ENCODE results near the gene ZSCAN10. TPM values are rescaled to one million over a fixed set of nuclear protein-coding genes. Genes with fewer than 3 reads are reported as not detected.
A peak's percentile ranks its signal among the peaks of the same experiment; 100 is the strongest.

Gene ZSCAN10
- total and polyA plus RNA-seq, 2 of the 13 experiments (the other 11 are each of a cell fraction or from before 2014, with no cell fraction given) = not detected

DNA sequence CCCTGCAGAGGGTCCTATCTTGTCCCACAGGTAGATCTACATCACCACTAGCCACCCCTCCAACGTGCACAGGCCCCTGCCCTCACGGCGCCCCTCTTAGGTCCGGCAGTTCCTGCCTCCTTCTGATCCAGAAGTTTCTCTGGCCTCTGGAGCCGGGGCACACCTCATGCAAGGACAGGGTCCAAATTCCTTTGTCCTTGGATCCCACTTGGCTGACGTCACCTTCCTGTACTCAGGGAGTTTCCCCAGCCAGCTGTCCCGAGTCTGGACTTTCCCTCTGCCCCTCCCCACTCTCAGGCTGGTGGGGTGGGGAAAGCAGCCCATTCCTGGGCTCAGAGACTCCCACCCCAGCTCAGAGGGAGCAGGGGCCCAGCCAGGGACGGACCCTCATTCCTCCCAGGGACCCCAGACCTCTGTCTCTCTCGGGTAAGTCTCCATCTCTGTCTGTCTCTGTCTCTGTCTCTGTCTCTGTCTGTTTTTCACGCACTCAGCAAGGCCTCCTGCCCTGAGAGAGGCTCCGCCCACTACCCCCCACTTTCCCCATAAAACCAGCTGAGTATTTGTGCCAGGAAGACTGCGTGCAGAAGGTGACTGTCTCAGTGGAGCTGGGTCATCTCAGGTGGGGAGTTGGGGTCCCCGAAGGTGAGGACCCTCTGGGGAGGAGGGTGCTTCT lies 33.9 kb downstream of the ZSCAN10 start, which contains the start of gene IL32 (continued):
- TF ChIP-seq, protein P1, sequence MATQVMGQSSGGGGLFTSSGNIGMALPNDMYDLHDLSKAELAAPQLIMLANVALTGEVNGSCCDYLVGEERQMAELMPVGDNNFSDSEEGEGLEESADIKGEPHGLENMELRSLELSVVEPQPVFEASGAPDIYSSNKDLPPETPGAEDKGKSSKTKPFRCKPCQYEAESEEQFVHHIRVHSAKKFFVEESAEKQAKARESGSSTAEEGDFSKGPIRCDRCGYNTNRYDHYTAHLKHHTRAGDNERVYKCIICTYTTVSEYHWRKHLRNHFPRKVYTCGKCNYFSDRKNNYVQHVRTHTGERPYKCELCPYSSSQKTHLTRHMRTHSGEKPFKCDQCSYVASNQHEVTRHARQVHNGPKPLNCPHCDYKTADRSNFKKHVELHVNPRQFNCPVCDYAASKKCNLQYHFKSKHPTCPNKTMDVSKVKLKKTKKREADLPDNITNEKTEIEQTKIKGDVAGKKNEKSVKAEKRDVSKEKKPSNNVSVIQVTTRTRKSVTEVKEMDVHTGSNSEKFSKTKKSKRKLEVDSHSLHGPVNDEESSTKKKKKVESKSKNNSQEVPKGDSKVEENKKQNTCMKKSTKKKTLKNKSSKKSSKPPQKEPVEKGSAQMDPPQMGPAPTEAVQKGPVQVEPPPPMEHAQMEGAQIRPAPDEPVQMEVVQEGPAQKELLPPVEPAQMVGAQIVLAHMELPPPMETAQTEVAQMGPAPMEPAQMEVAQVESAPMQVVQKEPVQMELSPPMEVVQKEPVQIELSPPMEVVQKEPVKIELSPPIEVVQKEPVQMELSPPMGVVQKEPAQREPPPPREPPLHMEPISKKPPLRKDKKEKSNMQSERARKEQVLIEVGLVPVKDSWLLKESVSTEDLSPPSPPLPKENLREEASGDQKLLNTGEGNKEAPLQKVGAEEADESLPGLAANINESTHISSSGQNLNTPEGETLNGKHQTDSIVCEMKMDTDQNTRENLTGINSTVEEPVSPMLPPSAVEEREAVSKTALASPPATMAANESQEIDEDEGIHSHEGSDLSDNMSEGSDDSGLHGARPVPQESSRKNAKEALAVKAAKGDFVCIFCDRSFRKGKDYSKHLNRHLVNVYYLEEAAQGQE (IDR thresholded peaks at IDR 0.05; ENCODE audit: borderline replicate concordance in 1 of 2, low read depth in 1 of 2, low read length in 2 of 2) = peak in 1 of 2 experiments; percentile 13; a peak in 1 of 4 replicates
- TF ChIP-seq PRPF4 (IDR thresholded peaks at IDR 0.05; ENCODE audit: low read depth, low read length, poor library complexity, severe bottlenecking) (no peak), MXI1 (IDR thresholded peaks at IDR 0.05; ENCODE audit: borderline replicate concordance, low read depth, low read length) (no peak; the same call in 2 of the 3 replicates), HNF4A (CRISPR knock-in tag; IDR thresholded peaks at IDR 0.05) (peak; percentile 97), ZNF746 (CRISPR knock-in tag; IDR thresholded peaks at IDR 0.05) (peak; percentile 44), GABPA (IDR thresholded peaks at IDR 0.05; ENCODE audit: low read depth, low read length) (no peak), GABPA (CRISPR knock-in tag; IDR thresholded peaks at IDR 0.05; ENCODE audit: low read depth) (peak; percentile 51), ZMYM3 (CRISPR knock-in tag; IDR thresholded peaks at IDR 0.05) (peak; percentile 52; the same call in 1 of the 2 replicates), GTF3A (CRISPR knock-in tag; conservative IDR thresholded peaks at IDR 0.05) (no peak), SALL1 (CRISPR knock-in tag; IDR thresholded peaks at IDR 0.05) (peak; percentile 79)
- TF ChIP-seq, protein P2, sequence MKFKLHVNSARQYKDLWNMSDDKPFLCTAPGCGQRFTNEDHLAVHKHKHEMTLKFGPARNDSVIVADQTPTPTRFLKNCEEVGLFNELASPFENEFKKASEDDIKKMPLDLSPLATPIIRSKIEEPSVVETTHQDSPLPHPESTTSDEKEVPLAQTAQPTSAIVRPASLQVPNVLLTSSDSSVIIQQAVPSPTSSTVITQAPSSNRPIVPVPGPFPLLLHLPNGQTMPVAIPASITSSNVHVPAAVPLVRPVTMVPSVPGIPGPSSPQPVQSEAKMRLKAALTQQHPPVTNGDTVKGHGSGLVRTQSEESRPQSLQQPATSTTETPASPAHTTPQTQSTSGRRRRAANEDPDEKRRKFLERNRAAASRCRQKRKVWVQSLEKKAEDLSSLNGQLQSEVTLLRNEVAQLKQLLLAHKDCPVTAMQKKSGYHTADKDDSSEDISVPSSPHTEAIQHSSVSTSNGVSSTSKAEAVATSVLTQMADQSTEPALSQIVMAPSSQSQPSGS (CRISPR knock-in tag; IDR thresholded peaks at IDR 0.05) = peak; percentile 100
- TF ChIP-seq, protein P3, sequence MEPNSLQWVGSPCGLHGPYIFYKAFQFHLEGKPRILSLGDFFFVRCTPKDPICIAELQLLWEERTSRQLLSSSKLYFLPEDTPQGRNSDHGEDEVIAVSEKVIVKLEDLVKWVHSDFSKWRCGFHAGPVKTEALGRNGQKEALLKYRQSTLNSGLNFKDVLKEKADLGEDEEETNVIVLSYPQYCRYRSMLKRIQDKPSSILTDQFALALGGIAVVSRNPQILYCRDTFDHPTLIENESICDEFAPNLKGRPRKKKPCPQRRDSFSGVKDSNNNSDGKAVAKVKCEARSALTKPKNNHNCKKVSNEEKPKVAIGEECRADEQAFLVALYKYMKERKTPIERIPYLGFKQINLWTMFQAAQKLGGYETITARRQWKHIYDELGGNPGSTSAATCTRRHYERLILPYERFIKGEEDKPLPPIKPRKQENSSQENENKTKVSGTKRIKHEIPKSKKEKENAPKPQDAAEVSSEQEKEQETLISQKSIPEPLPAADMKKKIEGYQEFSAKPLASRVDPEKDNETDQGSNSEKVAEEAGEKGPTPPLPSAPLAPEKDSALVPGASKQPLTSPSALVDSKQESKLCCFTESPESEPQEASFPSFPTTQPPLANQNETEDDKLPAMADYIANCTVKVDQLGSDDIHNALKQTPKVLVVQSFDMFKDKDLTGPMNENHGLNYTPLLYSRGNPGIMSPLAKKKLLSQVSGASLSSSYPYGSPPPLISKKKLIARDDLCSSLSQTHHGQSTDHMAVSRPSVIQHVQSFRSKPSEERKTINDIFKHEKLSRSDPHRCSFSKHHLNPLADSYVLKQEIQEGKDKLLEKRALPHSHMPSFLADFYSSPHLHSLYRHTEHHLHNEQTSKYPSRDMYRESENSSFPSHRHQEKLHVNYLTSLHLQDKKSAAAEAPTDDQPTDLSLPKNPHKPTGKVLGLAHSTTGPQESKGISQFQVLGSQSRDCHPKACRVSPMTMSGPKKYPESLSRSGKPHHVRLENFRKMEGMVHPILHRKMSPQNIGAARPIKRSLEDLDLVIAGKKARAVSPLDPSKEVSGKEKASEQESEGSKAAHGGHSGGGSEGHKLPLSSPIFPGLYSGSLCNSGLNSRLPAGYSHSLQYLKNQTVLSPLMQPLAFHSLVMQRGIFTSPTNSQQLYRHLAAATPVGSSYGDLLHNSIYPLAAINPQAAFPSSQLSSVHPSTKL (CRISPR knock-in tag; IDR thresholded peaks at IDR 0.05) = peak; percentile 71
- TF ChIP-seq, protein P4, sequence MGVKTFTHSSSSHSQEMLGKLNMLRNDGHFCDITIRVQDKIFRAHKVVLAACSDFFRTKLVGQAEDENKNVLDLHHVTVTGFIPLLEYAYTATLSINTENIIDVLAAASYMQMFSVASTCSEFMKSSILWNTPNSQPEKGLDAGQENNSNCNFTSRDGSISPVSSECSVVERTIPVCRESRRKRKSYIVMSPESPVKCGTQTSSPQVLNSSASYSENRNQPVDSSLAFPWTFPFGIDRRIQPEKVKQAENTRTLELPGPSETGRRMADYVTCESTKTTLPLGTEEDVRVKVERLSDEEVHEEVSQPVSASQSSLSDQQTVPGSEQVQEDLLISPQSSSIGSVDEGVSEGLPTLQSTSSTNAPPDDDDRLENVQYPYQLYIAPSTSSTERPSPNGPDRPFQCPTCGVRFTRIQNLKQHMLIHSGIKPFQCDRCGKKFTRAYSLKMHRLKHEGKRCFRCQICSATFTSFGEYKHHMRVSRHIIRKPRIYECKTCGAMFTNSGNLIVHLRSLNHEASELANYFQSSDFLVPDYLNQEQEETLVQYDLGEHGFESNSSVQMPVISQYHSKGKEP (CRISPR knock-in tag; IDR thresholded peaks at IDR 0.05) = no peak
- TF ChIP-seq, protein P5, sequence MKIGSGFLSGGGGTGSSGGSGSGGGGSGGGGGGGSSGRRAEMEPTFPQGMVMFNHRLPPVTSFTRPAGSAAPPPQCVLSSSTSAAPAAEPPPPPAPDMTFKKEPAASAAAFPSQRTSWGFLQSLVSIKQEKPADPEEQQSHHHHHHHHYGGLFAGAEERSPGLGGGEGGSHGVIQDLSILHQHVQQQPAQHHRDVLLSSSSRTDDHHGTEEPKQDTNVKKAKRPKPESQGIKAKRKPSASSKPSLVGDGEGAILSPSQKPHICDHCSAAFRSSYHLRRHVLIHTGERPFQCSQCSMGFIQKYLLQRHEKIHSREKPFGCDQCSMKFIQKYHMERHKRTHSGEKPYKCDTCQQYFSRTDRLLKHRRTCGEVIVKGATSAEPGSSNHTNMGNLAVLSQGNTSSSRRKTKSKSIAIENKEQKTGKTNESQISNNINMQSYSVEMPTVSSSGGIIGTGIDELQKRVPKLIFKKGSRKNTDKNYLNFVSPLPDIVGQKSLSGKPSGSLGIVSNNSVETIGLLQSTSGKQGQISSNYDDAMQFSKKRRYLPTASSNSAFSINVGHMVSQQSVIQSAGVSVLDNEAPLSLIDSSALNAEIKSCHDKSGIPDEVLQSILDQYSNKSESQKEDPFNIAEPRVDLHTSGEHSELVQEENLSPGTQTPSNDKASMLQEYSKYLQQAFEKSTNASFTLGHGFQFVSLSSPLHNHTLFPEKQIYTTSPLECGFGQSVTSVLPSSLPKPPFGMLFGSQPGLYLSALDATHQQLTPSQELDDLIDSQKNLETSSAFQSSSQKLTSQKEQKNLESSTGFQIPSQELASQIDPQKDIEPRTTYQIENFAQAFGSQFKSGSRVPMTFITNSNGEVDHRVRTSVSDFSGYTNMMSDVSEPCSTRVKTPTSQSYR (CRISPR knock-in tag; IDR thresholded peaks at IDR 0.05; ENCODE audit: borderline replicate concordance) = peak; percentile 39; the same call in 1 of the 2 replicates
